Measurements from ENCODE around the gene MYH1.

Gene MYH1

DNA sequence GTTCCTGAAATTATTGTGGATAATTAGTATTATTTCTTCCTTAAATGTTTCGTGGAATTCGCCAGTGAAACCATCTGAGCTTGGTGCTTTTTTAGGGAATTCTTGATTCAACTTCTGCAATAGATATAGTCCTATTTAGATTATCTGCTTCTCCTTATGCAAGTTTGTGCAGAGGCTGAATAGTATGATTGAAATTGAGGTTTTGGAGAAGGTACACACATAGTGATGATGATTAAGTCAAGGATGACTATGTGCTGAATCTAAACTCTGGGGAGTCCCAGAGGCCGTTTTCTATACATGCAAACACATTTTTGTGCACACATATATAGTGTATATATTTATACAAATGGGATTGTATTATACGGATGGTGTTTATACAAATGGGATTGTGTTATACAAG, 43.8 kb downstream of the MYH1 start:
- DNase-seq = no peak

DNA sequence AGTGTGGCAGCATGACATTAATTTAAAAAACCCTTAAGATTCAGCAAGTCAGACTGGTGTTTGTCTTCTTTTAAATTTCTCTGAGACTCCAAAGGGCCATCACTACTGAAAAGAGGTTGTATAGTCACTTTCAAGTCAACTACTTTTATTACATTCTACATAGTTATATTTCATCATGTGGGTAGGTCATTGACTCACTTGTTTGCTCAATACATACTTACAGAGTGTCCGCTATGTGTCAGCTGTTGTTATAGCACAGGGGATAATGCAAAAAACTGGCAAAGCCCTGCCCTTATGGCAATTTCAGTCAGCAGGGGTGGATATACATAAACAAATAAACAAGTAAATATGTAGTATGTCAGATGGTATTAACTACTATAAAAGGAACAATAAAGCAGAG, 46.5 kb downstream of the MYH1 start:
- no peak for DNase-seq

DNA sequence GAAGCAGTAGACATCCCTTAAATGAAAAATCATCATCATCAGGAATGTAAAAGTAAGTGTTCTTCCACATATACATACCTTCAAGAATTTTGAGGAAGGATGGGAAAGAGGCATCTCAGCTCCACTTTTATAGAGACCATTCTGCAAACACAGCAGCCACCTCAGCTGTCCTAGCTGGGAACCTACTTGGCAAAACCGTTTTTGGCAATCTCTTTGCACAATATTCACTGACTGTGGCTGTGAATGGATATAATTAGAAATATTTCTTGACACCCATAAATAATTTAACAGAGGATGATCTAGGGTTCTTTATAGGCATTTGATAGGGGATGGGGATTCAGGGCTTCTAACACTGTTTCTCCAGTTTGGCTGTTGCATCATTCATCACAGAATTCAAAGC, 48.9 kb downstream of the MYH1 start, which contains the start of gene MYH4:
Gene MYH4, minus strand, starts transcription at position 101 of the 400 bp plus-strand sequence. CDS start 2,814 bp downstream, outside the sequence.
- DNase-seq = no peak

DNA sequence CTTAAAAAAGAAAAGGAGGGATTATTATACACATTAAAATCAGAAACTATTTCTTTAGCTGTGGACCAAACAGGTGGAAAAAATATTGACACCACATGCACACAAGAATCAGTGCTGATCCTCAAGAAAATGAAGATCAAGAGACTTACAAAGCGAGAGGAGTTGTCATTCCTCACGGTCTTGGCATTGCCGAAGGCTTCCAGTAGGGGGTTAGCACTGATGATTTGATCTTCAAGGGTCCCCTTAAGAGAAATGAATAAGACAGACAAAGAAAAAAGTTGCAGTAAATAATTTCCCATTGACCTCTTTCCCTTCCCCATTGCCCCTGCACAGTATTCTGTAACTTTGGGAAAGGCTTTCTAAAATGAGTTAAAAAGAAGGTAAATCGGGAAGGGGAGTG, 54.9 kb downstream of the MYH1 start:
- no peak for DNase-seq

DNA sequence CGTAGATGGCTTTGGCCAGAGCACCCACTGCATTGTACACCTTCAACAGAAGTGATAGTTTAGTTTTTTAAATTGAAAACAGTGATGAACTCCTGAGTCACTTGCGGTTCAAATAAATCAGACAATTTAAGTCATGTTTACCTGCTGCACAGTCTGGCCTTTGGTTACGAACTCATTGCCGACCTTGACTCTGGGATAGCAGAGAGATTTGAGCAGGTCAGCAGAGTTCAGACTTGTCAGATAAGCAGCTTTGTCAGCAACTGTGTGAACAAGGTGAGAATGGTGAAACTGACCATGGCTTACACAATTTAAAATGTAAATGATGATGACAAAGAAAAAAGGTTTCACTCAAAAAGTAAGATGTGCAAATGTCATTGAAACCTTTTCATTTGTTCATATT, 58.3 kb downstream of the MYH1 start:
- DNase-seq = no peak

DNA sequence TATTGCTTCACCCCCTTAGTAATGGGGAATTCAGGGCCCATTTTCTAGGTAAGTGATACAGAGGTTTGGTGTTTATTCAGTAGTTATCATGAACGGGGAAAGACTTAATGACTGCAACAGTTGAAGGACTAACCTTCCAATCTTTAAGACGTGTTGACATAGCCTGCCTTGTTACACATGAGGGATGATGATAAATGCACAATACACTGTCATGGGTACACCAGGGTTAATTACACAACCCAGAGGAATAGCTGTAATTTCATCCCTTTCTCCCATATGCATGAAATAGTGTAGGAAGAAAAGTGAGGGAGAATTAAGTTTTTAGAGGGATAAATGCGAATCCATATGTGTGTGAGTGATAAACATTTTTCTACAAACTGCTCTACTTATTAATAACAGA, 59.6 kb downstream of the MYH1 start:
- no peak for DNase-seq

DNA sequence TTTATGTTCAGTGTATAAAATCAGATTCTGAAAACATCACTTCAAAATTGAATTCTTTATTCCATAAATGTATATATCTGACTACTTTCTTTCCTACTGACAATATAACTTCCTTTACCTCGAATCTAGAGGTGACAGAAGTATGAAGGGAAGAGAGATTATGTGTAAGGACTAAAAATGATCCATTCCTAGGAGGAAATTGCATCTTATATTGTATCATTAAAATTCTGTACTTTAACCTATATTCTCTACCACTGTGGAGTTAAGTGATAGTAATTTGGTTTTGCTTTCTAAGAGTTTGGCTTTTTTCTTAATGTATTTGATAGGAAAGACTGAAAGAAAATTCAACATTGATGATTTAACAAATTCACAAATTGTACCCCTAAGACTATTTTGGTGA, 60.4 kb downstream of the MYH1 start:
- DNase-seq = no peak

DNA sequence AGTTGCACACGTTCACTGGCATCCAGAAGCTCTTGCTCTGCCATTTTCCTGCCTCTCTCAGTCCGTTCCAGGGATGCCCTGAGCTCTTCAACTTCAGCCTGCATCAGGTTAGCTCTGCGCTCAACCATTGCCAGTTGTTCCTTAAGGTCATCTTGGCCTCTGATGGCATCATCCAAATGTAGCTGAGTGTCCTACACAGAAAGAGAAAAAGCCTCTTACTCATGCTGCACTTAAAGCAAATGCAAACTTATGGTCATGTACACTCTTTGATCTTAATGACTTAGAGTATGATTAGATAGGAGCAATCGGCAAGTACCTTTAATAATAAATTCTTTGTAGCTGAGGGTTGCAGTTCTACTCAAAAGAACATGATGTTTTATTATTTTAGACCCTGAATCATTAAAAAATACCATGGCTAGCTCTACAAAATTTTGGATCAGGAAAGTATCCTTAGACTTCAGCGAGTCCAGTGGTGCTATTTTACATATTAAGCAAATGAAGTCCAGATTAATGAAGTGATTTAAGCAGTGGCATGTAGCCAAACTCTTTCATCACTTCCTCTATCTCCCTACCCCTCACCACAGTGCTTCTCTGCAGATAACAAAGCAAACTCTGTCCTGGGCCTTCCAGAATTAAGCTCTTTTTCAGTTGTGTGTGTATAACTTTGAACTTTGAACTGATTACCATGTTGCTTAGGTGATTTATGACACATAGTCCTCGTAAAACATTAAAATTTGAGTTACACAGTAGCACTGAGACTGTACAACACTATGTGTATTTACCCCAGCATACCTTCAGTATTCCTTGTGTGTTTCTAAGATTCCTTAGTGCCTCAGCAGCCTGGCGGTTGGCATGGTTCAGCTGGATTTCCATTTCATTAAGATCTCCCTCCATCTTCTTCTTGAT, 71.1 kb downstream of the MYH1 start:
- no peak for DNase-seq

Data from suppressor macrophage treated with lipopolysaccharide for 4 hours (primary cell).